Jurkat, Clone E6-1 (cell line): Measurements from ENCODE around the gene BEGAIN.

Experiments used
- DNase-seq: peaks from one replicate; pipeline ENCODE4 v3.0.0-alpha.2; 2011; ENCODE audit warnings: low read depth, low spot score
- H3K4me3 ChIP-seq: 2 replicates; pipeline ENCODE4 v1.5.1; 2011; ENCODE audit warnings: mild to moderate bottlenecking, low read length, control low read depth, moderate library complexity

Gene BEGAIN

DNA sequence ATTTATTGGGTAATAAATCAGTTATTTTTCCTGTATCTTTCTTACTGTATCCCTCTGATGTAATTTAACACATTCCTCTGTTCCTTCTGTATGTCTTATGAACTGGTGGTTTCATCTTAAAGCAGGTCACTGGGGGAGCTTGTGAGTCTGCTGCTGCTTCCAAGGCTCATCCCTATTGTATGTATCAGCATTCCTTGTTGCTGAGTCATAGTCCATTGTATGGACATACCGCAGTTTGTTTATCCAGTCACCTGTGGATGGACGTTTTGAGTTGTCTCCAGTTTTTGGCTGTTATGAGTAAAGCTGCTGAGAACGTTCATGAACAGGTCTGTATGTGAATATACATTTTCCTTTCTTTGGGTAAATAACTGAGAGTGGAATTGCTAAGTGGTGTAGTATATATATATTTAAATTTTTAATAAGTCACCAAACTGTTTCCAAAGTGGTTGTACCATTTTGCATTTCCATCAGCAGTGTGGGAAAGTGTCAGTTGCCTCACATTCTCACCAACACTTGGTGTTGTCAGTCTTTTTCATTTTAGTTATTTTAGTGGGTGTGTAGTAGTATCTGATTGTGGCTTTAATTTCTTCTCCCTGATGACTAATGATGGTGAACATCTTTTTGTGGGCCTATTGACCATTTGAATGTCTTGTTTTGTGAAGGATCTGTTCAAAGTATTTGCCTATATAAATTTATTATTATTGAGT lies 82.7 kb downstream of the BEGAIN start:
- no peak for DNase-seq
- no peak overlapping the region for H3K4me3 ChIP-seq

DNA sequence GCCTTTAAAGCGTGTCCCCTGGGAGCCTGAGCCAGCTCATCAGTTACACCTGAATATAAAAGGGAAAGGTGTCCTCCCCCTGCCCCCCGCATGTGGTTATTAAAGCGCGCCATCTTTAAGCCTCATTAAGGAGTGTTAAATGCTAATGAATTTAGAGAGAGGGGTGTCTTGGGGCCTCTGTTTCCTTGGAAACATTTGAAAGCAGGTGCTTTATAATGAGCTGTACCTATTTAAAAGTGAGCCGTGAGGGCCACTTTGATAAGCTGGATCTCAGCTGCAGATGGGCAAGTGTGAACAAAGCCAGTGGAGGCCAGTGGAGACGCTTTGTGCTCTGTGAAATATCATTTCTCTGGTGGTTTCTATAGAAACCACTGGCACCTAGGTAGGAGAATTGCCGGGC lies 84.0 kb downstream of the BEGAIN start:
- DNase-seq: no peak
- H3K4me3 ChIP-seq: no peak overlapping the region

- DNase-seq: no peak
- no peak overlapping the region for H3K4me3 ChIP-seq
These were observed 84.5 kb downstream of the BEGAIN start for GRCh38 chr14:100502622-100503220.

- DNase-seq: no peak
- no peak overlapping the region for H3K4me3 ChIP-seq
These were observed 87.1 kb downstream of the BEGAIN start for GRCh38 chr14:100500128-100500527.

GRCh38 chr14:100498068-100498467 lies 89.1 kb downstream of the BEGAIN start:
- no peak for DNase-seq
- no peak overlapping the region for H3K4me3 ChIP-seq

DNA sequence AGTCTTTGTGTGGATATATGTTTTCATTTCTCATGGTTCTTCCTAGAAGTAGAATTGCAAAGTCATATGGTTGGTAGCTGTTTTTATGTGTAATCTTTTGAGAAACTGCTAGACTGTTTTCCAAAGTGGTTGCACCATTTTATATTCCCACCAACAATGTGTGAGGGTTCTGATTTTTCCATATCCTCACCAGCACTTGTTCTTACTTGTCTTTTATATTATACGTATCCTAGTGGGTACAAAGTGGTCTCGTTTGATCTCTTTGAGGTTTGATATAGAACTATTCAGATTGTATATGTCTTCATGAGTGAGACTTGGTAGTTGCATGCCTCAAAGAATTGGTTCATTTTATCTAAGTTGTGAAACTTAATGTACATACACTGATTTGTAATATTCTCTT lies 91.3 kb downstream of the BEGAIN start:
- no peak for DNase-seq
- H3K4me3 ChIP-seq: no peak overlapping the region

DNA sequence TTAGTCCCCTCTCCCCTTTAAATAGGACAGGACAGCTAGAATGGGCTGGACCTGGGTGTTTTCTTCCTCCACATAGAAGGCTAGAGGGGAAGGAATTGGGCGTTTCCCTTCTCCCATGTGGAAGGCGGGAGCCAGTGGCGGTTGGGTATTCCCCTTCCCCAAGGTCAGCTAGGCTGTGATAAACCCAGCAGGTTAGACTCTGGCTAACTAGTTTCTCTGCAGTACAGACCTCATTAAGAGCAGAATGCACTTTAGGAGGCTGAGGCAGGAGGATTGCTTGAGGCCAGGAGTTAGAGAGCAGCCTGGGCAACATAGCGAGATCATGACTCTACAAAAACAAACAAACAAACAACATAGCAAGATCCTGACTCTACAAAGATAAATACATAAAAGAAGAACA lies 92.6 kb downstream of the BEGAIN start:
- DNase-seq: no peak
- H3K4me3 ChIP-seq: no peak overlapping the region

DNA sequence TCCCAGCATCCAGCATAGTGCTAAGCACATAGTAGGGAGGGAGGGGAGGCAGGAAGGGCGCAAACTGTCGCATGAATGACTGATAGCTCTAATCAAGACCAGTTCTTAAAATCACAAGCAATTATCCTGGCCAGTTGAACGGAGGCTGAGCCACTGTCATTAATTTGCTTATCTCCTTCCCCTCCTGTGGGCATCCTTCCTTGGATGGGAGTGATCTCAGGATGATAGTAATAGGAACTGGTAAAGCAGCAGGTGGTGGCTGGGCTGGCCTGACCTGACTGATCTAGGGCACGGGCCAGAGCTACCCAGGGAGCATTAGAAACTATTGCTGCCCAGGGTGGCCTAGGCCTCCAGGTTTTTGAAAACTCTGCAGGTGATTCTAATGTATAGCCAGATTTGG lies 97.0 kb downstream of the BEGAIN start:
- DNase-seq: no peak
- no peak overlapping the region for H3K4me3 ChIP-seq

DNA sequence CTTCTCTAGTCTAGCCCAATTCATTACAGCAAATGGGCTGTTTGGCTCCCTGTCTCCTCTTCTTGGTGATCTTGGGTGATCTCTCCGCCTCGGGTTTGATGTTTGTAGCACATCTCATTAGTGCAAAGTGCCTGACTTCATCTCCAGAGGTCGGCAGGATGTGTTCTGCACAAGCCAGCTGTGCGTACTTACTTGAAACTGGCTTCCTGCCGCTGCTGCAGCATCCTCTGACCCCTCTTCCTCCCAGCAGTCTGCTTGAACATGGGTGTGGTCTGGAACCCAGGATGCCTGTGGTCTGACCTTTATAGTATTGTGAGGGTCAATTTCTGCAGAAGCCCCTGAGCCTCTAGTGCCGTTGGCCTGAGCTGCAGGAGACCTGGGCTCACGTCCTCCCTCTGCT lies 99.2 kb downstream of the BEGAIN start:
- DNase-seq: peak; percentile 23
- H3K4me3 ChIP-seq: no peak overlapping the region

DNA sequence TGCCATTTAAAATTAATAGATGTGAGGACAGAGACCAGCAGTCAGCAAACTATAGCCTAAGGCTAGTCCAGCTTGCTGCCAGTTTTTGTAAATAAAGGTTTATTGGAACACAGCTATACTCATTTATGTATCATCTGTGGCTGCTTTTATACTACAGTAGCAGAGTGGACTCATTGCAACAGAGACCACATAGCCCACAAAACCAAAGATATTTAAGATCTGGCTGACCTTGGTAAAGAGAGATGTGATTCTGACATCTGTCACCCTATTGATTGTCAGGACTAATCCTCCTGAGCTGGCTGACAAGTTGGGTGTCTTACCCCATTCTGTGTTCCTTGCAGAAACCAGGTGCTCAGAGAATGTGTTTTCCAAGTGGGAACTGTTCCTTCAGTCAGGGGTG lies 99.9 kb downstream of the BEGAIN start:
- DNase-seq: no peak
- no peak overlapping the region for H3K4me3 ChIP-seq
